Panc1 (cell line): ENCODE results near the gene SHISA4. TPM values are rescaled to one million over a fixed set of nuclear protein-coding genes. Genes with fewer than 3 reads are reported as not detected.

Experiments
- ATAC-seq: fragments of 200-7000 bp; cut with Tn5 transposase; 2 replicates; pipeline ENCODE4 v1.9.1; 2020; ENCODE audit warnings: mild to moderate bottlenecking, moderate library complexity
- BruUV-seq: library from RNA; stranded (reverse); fragments of 400-500 nt; replicated peaks from 2 replicates; lab custom pipeline; 2021; lab: Mats Ljungman, UMichigan
- CTCF ChIA-PET: fragments of 300-600 bp; sonication (Branson Sonifier 250); formaldehyde crosslinking; loops from one replicate; lab custom pipeline; 2022; ENCODE audit warnings: antibody characterized with exemption; lab: Charles Lee
- POLR2A ChIA-PET: fragments of 300-600 bp; sonication (Branson Sonifier 250); formaldehyde crosslinking; loops from one replicate; lab custom pipeline; 2022; ENCODE audit warnings: antibody characterized with exemption; lab: Charles Lee
- DNase-seq: peaks from one replicate; pipeline ENCODE4 v3.0.0-alpha.2; 2010; ENCODE audit warnings: low read depth, low spot score
- H3K27ac ChIP-seq: 2 replicates; pipeline ENCODE4 v1.5.1; 2011; ENCODE audit warnings: mild to moderate bottlenecking, low read length, inconsistent platforms
- H3K27me3 ChIP-seq: fragments of 200-500 bp; sonication (Bioruptor generic); 2 replicates; pipeline ENCODE4 v1.6.0; 2014; ENCODE audit warnings: low read length, inconsistent platforms; ENCODE audit not compliant: control insufficient read depth, insufficient read depth
- H3K36me3 ChIP-seq: fragments of 200-500 bp; sonication (Bioruptor generic); 2 replicates; pipeline ENCODE4 v1.5.1; 2014; ENCODE audit warnings: inconsistent platforms, mild to moderate bottlenecking, low read length, moderate library complexity; ENCODE audit not compliant: control insufficient read depth, insufficient read depth
- H3K4me1 ChIP-seq: 2 replicates; pipeline ENCODE4 v1.5.1; 2011; ENCODE audit warnings: inconsistent platforms, mild to moderate bottlenecking, low read length, moderate library complexity; ENCODE audit not compliant: control insufficient read depth, insufficient read depth
- H3K4me3 ChIP-seq, 2 experiments: 2 replicates each; pipeline ENCODE4 v1.5.1; 2011 to 2012; ENCODE audit warnings: low read depth in 2 of 2, low read length in 2 of 2, mild to moderate bottlenecking in 2 of 2, inconsistent platforms in 1 of 2, moderate library complexity in 1 of 2
- H3K9me3 ChIP-seq: fragments of 200-500 bp; sonication (Bioruptor generic); 2 replicates; pipeline ENCODE4 v1.5.1; 2014; ENCODE audit warnings: low read depth, mild to moderate bottlenecking, inconsistent platforms, low read length, moderate library complexity; ENCODE audit not compliant: control insufficient read depth, insufficient read depth
- CTCF ChIP-seq: fragments of 450-650 bp; IDR thresholded peaks from 2 replicates; pipeline ENCODE4 v1.5.1; 2017; ENCODE audit warnings: mild to moderate bottlenecking
- POLR2AphosphoS5 ChIP-seq: IDR thresholded peaks from 2 replicates; pipeline ENCODE4 v1.6.1; 2012; ENCODE audit warnings: mild to moderate bottlenecking, low read depth, low read length, moderate library complexity
- REST ChIP-seq, 2 experiments: IDR thresholded peaks; 2 replicates each; pipeline ENCODE4 v1.6.1; 2011 to 2012; ENCODE audit warnings: low read depth in 2 of 2, control low read depth in 1 of 2, low read length in 1 of 2, mild to moderate bottlenecking in 1 of 2, moderate library complexity in 1 of 2; ENCODE audit not compliant: insufficient read depth in 1 of 2
- SIN3A ChIP-seq: IDR thresholded peaks from 2 replicates; pipeline ENCODE4 v1.6.1; 2012; ENCODE audit warnings: low read depth, mild to moderate bottlenecking, low read length, moderate library complexity, borderline replicate concordance; ENCODE audit not compliant: insufficient read depth
- TCF7L2 ChIP-seq: IDR thresholded peaks from 2 replicates; pipeline ENCODE4 v1.6.1; 2011; ENCODE audit warnings: mild to moderate bottlenecking, low read depth, low read length, inconsistent platforms
- in situ Hi-C: cut with HindIII; loops from 2 replicates; pipeline ENCODE4 v1.10.0; 2016; ENCODE audit warnings: low sequenced_read_pairs, low pct_unique_long_range_greater_than_20kb
- intact Hi-C: fragments of 100-400 bp; cut with micrococcal nuclease; formaldehyde crosslinking; loops from one replicate; pipeline ENCODE4 v1.10.0; 2022; ENCODE audit not compliant: unreplicated experiment
- total RNA-seq: library from RNA; stranded (reverse); gene quantifications from one replicate; pipeline ENCODE4 v1.2.1, GENCODE V29; 2021; ENCODE audit not compliant: unreplicated experiment

The SHISA4 gene
- total RNA-seq, 1 experiment from 2014 or later = 38.2 TPM

GRCh38 chr1:201898992-201899391 lies 10.3 kb downstream of the SHISA4 start:
- H3K36me3 ChIP-seq = no peaks in the 10 kb centered on the region
- no peak for DNase-seq
- no peak overlapping the region for H3K27ac ChIP-seq
- no peaks in the 10 kb centered on the region for H3K27me3 ChIP-seq
- in situ Hi-C loops = no loop called here
- no TSS peak for BruUV-seq
- POLR2A ChIA-PET = no interaction called here
- no peak overlapping the region for H3K4me3 ChIP-seq
- CTCF ChIA-PET = no interaction called here
- no peak for ATAC-seq
- 0 out of 2 replicates have a peak, but pooled peaks cover 3% of the 10 kb centered on the region for H3K4me1 ChIP-seq
- TF ChIP-seq REST (IDR thresholded peaks at IDR 0.05; ENCODE audit: insufficient read depth in 1 of 2, low read depth in 2 of 2, low read length in 1 of 2) (no peak), POLR2AphosphoS5 (no peak), CTCF (no peak)
- no peaks in the 10 kb centered on the region for H3K9me3 ChIP-seq
- intact Hi-C loops = loop anchor here (5.0 kb wide), 1 partner anchor 223 kb away; the partner anchor contains the start of gene GPR37L1

- in situ Hi-C loops = no loop called here
- POLR2A ChIA-PET = no interaction called here
These were observed 11.2 kb downstream of the SHISA4 start for GRCh38 chr1:201899683-201900429.

More at GRCh38 chr1:201899683-201900429, 11.2 kb downstream of the SHISA4 start:
- no TSS peak for BruUV-seq
- H3K27ac ChIP-seq = no peak overlapping the region
- H3K9me3 ChIP-seq = no peaks in the 10 kb centered on the region
- H3K27me3 ChIP-seq = no peaks in the 10 kb centered on the region
- H3K36me3 ChIP-seq = no peaks in the 10 kb centered on the region
- ATAC-seq (no peak), DNase-seq (no peak)
- H3K4me1 ChIP-seq = 0 out of 2 replicates have a peak, but pooled peaks cover 3% of the 10 kb centered on the region
- no peak overlapping the region for H3K4me3 ChIP-seq
- intact Hi-C loops = loop anchor here (5.0 kb wide), 1 partner anchor 222 kb away; the partner anchor contains the start of gene GPR37L1
- TF ChIP-seq SIN3A = no peak
- TF ChIP-seq CTCF = no peak
- no peak for TF ChIP-seq POLR2AphosphoS5
- no peak for TF ChIP-seq TCF7L2
- no peak for TF ChIP-seq REST (IDR thresholded peaks at IDR 0.05; ENCODE audit: insufficient read depth in 1 of 2, low read depth in 2 of 2, low read length in 1 of 2)
- CTCF ChIA-PET = no interaction called here
